HepG2 (cell line): ENCODE measurements around the gene SNRNP27. TPM values are rescaled to one million over a fixed set of nuclear protein-coding genes. Genes with fewer than 3 reads are reported as not detected.
A peak's percentile ranks its signal among the peaks of the same experiment; 100 is the strongest.

ENCODE experiments used
- CCDC6 ChIP-seq: sonication (generic); formaldehyde crosslinking; IDR thresholded peaks from 2 replicates; pipeline ENCODE4 v1.8.1; 2022; ENCODE audit warnings: mild to moderate bottlenecking, missing genetic modification reagents, moderate library complexity
- ESRRA ChIP-seq: sonication (generic); formaldehyde crosslinking; IDR thresholded peaks from 2 replicates; pipeline ENCODE4 v1.5.1; 2020; ENCODE audit warnings: mild to moderate bottlenecking, low read depth, missing genetic modification reagents
- EZH2 ChIP-seq: conservative IDR thresholded peaks from 2 replicates; pipeline ENCODE4 v1.6.1; 2012; ENCODE audit warnings: mild to moderate bottlenecking, low read depth, low read length, moderate library complexity
- HMGA1 ChIP-seq: sonication (generic); formaldehyde crosslinking; conservative IDR thresholded peaks from 2 replicates; pipeline ENCODE4 v1.4.0; 2020; ENCODE audit warnings: missing genetic modification reagents
- HOXA3 ChIP-seq: sonication (generic); formaldehyde crosslinking; IDR thresholded peaks from 2 replicates; pipeline ENCODE4 v1.5.0; 2020; ENCODE audit warnings: missing genetic modification reagents
- NKX3-1 ChIP-seq: sonication (generic); formaldehyde crosslinking; IDR thresholded peaks from 2 replicates; pipeline ENCODE4 v1.5.0; 2020; ENCODE audit warnings: missing genetic modification reagents
- PAX8 ChIP-seq: sonication (generic); formaldehyde crosslinking; IDR thresholded peaks from 2 replicates; pipeline ENCODE4 v1.8.0; 2022; ENCODE audit warnings: mild to moderate bottlenecking, missing genetic modification reagents, borderline replicate concordance
- PCBP2 ChIP-seq: fragments of 200-400 bp; formaldehyde crosslinking; optimal IDR thresholded peaks from 2 replicates; pipeline ENCODE3; 2018; ENCODE audit warnings: low read length, low read depth; ENCODE audit not compliant: poor library complexity, severe bottlenecking
- RARG ChIP-seq: sonication (generic); formaldehyde crosslinking; IDR thresholded peaks from 2 replicates; pipeline ENCODE4 v1.4.0; 2020; ENCODE audit warnings: low read depth, mild to moderate bottlenecking, missing genetic modification reagents
- RFXANK ChIP-seq: IDR thresholded peaks from 2 replicates; pipeline ENCODE4 v1.6.1; 2016
- RXRA ChIP-seq: sonication (generic); formaldehyde crosslinking; IDR thresholded peaks from 2 replicates; pipeline ENCODE4 v1.5.1; 2020; ENCODE audit warnings: missing genetic modification reagents
- TSC22D2 ChIP-seq: sonication (generic); formaldehyde crosslinking; IDR thresholded peaks from 2 replicates; pipeline ENCODE4 v1.5.1; 2020; ENCODE audit warnings: missing genetic modification reagents, mild to moderate bottlenecking, borderline replicate concordance
- YEATS4 ChIP-seq: sonication (generic); formaldehyde crosslinking; IDR thresholded peaks from 2 replicates; pipeline ENCODE4 v1.4.0; 2020; ENCODE audit warnings: missing genetic modification reagents, borderline replicate concordance
- ZC3H4 ChIP-seq: sonication (generic); formaldehyde crosslinking; IDR thresholded peaks from 2 replicates; pipeline ENCODE4 v1.4.0; 2020; ENCODE audit warnings: missing genetic modification reagents, borderline replicate concordance
- ZMYM4 ChIP-seq: sonication (generic); formaldehyde crosslinking; IDR thresholded peaks from 2 replicates; pipeline ENCODE4 v1.8.1; 2023; ENCODE audit warnings: mild to moderate bottlenecking, missing genetic modification reagents
- ZNF124 ChIP-seq: sonication (generic); formaldehyde crosslinking; IDR thresholded peaks from 2 replicates; pipeline ENCODE4 v1.4.0; 2020; ENCODE audit warnings: missing genetic modification reagents
- ZNF138 ChIP-seq: sonication (generic); formaldehyde crosslinking; IDR thresholded peaks from 2 replicates; pipeline ENCODE4 v1.5.0; 2020; ENCODE audit warnings: mild to moderate bottlenecking, low read depth, missing genetic modification reagents
- ZNF432 ChIP-seq: sonication (generic); formaldehyde crosslinking; IDR thresholded peaks from 2 replicates; pipeline ENCODE4 v1.5.0; 2020; ENCODE audit warnings: missing genetic modification reagents, mild to moderate bottlenecking, borderline replicate concordance
- ZNF484 ChIP-seq: sonication (generic); formaldehyde crosslinking; IDR thresholded peaks from 2 replicates; pipeline ENCODE4 v1.5.1; 2020; ENCODE audit warnings: mild to moderate bottlenecking, low read depth, missing genetic modification reagents, borderline replicate concordance
- ZNF619 ChIP-seq: sonication (generic); formaldehyde crosslinking; IDR thresholded peaks from 2 replicates; pipeline ENCODE4 v1.4.0; 2020; ENCODE audit warnings: mild to moderate bottlenecking, missing genetic modification reagents
- ZNF780A ChIP-seq: sonication (generic); formaldehyde crosslinking; IDR thresholded peaks from 2 replicates; pipeline ENCODE4 v1.8.0; 2022; ENCODE audit warnings: mild to moderate bottlenecking, missing genetic modification reagents, moderate library complexity
- polyA plus RNA-seq, 8 experiments: library from polyadenylated mRNA; depleted of rRNA in 3 of 8; stranded (reverse) in 7 of 8; unstranded in 1 of 8; fragments of >200 nt; fragmentation: Illumina TruSeq in 4 of 8; extraction: Trizol in 4 of 8; gene quantifications; 2 replicates each; pipeline versions ENCODE4 v1.2.1 to v1.2.3, GENCODE V29; 2011 to 2016; ENCODE audit warnings: low read depth in 4 of 8, missing spikeins in 1 of 8, mixed read lengths in 1 of 8; ENCODE audit not compliant: insufficient read depth in 1 of 8
- total RNA-seq, 5 experiments: library from RNA; depleted of rRNA; stranded (reverse); fragments of >200 nt; fragmentation: Illumina TruSeq; extraction: Trizol; gene quantifications; 2 replicates each; pipeline ENCODE4 v1.2.3, GENCODE V29; 2016; ENCODE audit warnings: low read depth in 1 of 5
- TF ChIP-seq, protein P1 (sequence below): sonication (generic); formaldehyde crosslinking; IDR thresholded peaks from 2 replicates; pipeline ENCODE4 v1.4.0; 2020; ENCODE audit warnings: missing genetic modification reagents
- TF ChIP-seq, protein P2 (sequence below): sonication (generic); formaldehyde crosslinking; IDR thresholded peaks from 2 replicates; pipeline ENCODE4 v1.4.0; 2020; ENCODE audit warnings: mild to moderate bottlenecking, low read depth, missing genetic modification reagents

The SNRNP27 gene
- total and polyA plus RNA-seq, 2 of the 13 experiments (the other 11 are each of a cell fraction or from before 2014, with no cell fraction given) = 49.8 to 54.6 TPM

DNA sequence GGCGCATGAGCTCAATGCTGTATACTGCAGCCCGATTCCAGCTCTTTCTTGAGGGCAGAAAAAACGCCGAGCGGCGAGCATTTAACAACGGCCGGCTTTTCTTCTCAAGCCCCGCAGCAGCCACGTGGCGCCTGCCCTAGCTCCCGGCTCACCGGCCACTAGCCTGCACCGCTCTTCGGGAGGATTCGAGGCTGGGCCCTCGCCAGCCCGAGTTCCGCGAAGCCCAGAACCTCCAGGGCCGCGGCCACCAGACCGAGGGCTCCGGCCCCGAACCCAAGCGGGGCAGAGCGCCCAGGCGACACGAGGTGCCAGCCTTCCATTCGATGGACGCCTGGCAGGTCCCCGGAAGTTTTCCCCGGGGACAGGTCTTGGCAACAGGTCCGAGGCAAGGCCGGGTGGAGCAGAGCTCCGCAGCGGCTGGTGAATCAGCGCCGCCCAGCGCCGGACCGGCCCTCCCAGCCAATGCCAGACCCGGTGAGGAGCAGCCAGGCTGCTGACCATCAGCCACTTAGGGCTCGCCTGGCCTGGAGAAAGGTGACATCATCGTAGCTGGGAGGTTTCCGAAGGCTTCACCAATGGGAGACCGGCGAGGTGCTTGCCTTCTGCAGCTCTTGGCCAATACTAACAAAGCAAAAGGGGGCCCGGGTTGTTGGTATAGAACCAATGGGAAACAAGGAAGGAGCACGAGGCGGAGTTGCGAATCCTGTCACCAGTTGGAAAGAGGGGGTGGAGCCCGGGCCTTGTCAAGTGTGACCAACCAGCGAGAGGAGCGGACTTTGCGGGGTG, 20.6 kb downstream of the SNRNP27 start (continued):
- TF ChIP-seq HMGA1 = no peak
- TF ChIP-seq PCBP2 = no peak
- TF ChIP-seq TSC22D2 (CRISPR knock-in tag) = peak; percentile 83; the same call in 1 of the 2 replicates
- peak; percentile 90; the same call in 1 of the 2 replicates for TF ChIP-seq ZNF138 (CRISPR knock-in tag)
- TF ChIP-seq ZNF619 (CRISPR knock-in tag) = 0 out of 2 replicates have a peak, but pooled peaks have one; percentile 29
- peak; percentile 83; the same call in 1 of the 2 replicates for TF ChIP-seq RXRA (CRISPR knock-in tag)
- TF ChIP-seq, protein P1, sequence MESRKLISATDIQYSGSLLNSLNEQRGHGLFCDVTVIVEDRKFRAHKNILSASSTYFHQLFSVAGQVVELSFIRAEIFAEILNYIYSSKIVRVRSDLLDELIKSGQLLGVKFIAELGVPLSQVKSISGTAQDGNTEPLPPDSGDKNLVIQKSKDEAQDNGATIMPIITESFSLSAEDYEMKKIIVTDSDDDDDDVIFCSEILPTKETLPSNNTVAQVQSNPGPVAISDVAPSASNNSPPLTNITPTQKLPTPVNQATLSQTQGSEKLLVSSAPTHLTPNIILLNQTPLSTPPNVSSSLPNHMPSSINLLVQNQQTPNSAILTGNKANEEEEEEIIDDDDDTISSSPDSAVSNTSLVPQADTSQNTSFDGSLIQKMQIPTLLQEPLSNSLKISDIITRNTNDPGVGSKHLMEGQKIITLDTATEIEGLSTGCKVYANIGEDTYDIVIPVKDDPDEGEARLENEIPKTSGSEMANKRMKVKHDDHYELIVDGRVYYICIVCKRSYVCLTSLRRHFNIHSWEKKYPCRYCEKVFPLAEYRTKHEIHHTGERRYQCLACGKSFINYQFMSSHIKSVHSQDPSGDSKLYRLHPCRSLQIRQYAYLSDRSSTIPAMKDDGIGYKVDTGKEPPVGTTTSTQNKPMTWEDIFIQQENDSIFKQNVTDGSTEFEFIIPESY (CRISPR knock-in tag) = peak; percentile 56; the same call in 1 of the 2 replicates
- TF ChIP-seq ESRRA (CRISPR knock-in tag) = peak; percentile 55; the same call in 1 of the 2 replicates
- TF ChIP-seq RFXANK (CRISPR knock-in tag) = peak; percentile 99
- TF ChIP-seq ZC3H4 (CRISPR knock-in tag) = peak; percentile 77; the same call in 1 of the 2 replicates
- peak; percentile 98; the same call in 1 of the 2 replicates for TF ChIP-seq RARG (CRISPR knock-in tag)
- TF ChIP-seq EZH2 = no peak
- TF ChIP-seq YEATS4 (CRISPR knock-in tag) = peak; percentile 99
- TF ChIP-seq ZNF124 (CRISPR knock-in tag) = no peak
- no peak for TF ChIP-seq ZNF432 (CRISPR knock-in tag)
- peak; percentile 74; the same call in 1 of the 2 replicates for TF ChIP-seq NKX3-1 (CRISPR knock-in tag)
- TF ChIP-seq ZMYM4 (CRISPR knock-in tag) = peak; percentile 90
- TF ChIP-seq, protein P2, sequence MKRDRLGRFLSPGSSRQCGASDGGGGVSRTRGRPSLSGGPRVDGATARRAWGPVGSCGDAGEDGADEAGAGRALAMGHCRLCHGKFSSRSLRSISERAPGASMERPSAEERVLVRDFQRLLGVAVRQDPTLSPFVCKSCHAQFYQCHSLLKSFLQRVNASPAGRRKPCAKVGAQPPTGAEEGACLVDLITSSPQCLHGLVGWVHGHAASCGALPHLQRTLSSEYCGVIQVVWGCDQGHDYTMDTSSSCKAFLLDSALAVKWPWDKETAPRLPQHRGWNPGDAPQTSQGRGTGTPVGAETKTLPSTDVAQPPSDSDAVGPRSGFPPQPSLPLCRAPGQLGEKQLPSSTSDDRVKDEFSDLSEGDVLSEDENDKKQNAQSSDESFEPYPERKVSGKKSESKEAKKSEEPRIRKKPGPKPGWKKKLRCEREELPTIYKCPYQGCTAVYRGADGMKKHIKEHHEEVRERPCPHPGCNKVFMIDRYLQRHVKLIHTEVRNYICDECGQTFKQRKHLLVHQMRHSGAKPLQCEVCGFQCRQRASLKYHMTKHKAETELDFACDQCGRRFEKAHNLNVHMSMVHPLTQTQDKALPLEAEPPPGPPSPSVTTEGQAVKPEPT (CRISPR knock-in tag) = peak; percentile 98
- peak; percentile 95 for TF ChIP-seq CCDC6 (CRISPR knock-in tag)
- TF ChIP-seq PAX8 (CRISPR knock-in tag) = peak; percentile 96; the same call in 1 of the 2 replicates
- TF ChIP-seq ZNF484 (CRISPR knock-in tag) = 0 out of 2 replicates have a peak, but pooled peaks have one; percentile 64
- peak; percentile 88 for TF ChIP-seq HOXA3 (CRISPR knock-in tag)
- TF ChIP-seq ZNF780A (CRISPR knock-in tag) = peak; percentile 91
